ENCODE data around the gene SRSF1.

DNA sequence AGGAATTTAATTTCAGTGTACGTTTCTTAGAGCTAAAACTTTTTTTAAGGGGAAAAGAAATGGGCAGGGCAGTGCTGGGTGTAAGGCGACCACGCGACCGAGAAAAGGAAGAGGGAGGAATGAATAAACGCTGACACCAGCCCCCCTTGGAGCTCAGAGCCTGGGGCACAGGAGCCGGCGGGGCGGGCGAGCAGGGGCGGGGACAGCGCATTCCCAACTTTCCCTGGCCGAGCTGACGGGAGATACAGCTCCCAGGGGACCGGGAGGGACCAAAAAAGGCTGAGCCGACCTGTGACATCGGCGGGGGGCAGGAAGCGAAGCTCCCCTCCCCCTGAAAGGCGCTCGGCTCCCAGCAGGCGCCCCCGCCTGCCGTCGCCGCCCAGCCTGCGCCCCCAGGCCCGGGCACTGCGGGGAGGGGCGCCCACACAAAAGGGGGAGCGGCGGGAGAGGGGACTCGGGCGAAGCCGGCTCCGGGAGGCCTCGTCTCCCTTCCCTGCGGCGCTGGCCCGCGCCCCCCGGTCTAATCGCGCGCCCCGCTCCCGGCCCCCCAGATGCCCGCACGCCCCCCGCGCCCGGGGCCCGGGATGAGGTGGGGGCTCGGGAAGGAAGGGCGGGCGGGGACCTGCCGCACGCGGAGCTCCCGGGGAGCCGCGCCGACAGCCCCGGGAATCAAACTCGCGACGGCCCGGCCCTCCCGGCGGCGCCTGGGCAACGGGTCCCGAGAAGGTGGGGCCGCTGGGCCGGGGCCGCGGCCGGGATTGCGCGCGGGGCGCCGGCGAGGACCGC, 52.5 kb downstream of the SRSF1 start:
- TF ChIP-seq CTCF (IDR thresholded peaks at IDR 0.05; ENCODE audit: poor library complexity) (no peak), EZH2phosphoT487 (IDR thresholded peaks at IDR 0.05; ENCODE audit: low read depth, severe bottlenecking, unreplicated experiment) (no peak)
